HG03469 (cell line): Measurements from ENCODE around the gene PYDC2.
"Not testable (repeated sequence)": the region's sequence is repeated elsewhere in the genome, so short reads cannot be mapped to it uniquely, and the experiment has no call there.

Experiments
- ATAC-seq: cut with Tn5 transposase; IDR thresholded peaks from one replicate; pipeline ENCODE4 v1.9.1; 2021; ENCODE audit warnings: mild to moderate bottlenecking, moderate library complexity, moderate number of reproducible peaks; ENCODE audit not compliant: unreplicated experiment

PYDC2 gene

DNA sequence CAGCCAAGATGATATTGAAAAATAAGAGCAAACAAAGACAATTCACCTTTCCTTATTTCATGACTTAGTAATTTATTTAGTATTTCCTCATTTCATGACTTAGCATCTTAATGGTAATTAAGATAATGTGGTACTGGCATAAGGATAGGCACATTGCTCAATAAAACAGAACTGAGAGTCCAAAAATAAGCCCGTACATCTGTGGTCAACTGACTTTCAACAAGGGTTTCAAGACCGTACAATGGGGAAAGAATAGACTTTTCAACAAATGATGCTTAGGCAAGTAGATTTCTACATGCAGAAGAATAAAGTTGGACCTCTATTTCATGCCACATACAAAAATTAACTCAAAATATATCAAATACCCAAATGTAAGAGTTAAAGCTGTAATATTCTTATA lies 603 bp upstream of the PYDC2 start:
- ATAC-seq = no peak

DNA sequence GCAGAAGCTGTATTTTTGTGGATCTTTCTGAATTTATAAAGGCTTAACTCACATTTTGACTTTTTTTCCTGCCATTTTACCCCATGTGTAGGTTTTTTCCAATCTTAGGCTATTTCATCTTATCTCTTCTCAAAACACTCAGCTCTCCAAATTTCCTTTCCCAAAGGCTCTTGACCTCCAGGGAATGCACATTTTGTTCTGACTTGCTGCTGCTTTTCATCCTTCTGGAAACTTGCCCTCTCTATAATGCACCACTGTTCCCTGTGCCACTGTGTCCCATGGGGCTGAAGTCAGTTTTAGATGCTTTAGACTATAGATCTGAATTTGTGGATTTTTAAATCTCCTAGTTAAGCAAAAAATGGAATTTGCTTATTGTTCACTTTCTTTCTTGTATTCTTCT lies 9.1 kb downstream of the PYDC2 start:
- ATAC-seq = no peak

DNA sequence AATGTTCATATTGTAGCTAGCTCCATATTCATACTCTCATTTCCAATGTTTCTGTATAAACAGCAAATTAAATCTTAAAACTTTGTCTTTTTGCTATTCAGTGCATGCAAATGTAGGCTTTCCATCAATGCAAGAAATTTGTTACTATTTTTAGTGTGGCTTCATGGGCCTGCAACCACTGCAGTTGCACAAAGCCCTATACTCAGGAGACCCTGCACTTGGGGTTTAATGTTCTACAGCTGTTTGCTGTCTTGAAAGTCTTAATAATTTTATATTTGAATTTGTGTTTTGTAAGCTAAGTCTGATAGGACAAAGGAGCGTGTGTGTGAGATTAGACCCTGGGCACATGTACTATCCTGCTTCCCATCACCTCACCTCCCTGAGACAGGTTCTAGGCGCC lies 9.6 kb downstream of the PYDC2 start:
- no peak for ATAC-seq

DNA sequence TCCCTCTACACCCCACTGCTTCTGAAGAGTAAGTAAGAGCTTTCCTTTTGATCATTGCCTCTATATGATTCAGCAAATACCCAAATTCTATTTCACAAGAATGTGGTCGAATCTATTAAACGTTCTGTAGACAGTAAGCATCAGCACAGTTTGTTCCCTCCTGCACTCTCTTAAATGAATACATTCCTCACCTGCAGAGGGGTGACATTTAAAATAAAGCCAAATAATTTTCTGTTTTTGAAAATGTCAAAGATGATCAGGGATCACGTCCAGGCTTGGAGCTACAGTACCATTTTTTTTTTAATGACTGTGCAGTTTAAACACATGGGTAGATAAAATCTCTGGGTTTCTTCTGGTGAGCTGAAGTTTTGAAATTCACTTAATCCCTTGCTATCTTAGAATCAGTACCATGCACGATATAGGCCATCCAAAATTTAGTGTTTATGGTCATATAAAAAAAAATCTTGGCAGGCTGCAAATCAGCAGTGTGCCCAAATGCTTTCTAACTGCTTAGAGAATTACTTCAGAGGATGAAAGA lies 12.8 kb downstream of the PYDC2 start:
- no peak for ATAC-seq

DNA sequence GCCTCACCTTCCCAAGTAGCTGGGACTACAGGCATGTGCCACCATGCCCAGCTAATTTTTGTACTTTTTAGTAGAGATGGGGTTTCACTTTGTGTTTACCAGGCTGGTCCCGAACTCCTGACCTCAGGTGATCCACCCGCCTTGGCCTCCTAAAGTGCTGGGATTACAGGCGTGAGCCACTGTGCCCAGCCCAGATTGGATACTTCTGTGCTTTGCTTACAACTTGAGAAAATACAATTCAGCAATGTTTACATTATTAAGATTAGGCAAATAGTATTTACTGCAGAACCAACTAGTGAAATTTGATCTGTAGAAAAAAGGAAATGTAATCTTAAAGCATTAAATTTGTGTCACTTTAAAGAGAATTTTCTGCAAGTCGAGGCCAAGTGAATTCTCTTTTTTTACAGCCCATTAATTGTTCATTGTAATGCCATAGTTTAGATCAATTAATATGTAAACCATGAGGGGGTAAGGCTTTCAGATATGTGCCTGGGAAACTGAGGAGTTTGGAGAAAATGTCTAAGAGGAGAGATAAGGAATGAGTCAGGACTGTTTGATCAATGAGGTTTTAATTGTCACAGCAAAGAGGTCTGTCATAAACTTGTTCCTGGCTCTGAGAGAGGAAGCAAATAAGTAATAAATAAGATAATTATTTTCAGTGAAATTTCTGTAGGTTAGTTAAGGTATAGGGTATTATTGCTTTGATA lies 15.3 kb downstream of the PYDC2 start:
- no peak for ATAC-seq

DNA sequence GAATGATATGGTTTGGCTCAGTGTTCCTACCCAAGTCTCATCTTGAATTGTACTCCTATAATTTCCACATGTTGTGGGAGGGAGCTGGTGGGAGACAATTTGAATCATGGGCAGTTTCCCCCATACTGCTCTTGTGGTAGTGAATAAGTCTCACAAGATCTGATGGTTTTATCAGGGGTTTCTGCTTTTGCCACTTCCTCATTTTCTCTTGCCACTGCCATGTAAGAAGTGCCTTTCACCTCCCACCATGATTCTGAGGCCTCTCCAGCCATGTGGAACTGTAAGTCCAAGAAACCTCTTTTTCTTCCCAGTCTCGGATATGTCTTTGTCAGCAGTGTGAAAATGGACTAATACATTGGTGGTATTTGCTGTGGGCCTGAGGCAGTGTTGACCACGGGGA lies 23.0 kb downstream of the PYDC2 start:
- ATAC-seq = not testable (repeated sequence)

DNA sequence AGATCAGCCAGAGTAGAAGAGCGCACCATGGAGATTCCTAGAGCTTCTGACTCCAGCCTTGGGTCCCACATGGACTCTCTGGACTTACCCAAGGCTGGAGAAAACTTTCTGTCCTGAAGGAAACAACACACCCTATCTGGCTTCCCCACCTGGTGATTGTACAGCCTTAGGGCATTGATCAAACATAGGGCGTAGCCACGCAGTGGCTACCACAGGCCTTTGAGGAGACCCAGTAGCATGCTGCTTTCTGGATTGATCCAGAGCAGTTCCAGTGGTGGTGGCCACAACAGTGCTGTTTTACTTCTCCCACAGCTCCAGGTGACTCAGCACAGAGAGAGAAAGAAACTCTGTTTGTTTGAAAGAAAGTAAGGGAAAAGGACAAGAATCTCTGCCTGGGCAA lies 23.5 kb downstream of the PYDC2 start:
- ATAC-seq = no peak

DNA sequence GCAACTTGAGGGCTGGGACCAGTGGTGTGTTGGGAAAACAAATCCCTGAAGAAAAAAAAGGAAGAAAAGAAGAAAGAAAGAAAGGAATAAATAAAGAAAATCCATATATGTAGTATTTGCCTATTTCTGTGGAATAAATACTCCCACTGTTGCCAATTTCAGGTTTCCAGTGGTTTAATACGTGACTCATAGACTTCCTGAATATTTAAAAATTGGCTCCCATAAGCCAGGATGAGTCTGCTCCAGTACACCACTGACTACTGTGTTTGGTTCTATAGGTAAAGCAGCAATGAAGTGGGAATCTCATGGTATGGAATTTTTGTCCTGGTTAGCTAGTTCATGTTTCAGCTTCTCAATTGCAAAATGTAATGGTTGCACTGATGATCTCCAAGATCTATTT lies 31.6 kb downstream of the PYDC2 start:
- ATAC-seq = no peak

DNA sequence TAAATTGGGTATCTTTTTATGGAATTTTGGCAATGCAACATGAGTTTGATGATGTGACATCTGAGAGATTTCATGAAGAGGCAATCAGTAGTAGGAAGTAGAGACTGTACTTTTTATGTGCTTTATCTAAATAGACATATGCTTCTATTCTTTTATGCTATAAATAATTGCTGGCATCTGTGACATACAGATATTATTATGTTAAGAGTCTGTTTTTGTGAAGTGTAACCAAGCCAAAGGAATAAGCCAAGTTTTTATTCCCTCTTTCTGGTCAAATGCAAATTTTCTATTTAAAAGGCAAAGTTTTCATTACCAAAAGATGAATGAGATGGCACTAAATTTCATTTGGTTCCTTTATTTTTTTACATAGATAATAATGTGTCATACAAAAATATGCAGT lies 32.4 kb downstream of the PYDC2 start:
- ATAC-seq = no peak

DNA sequence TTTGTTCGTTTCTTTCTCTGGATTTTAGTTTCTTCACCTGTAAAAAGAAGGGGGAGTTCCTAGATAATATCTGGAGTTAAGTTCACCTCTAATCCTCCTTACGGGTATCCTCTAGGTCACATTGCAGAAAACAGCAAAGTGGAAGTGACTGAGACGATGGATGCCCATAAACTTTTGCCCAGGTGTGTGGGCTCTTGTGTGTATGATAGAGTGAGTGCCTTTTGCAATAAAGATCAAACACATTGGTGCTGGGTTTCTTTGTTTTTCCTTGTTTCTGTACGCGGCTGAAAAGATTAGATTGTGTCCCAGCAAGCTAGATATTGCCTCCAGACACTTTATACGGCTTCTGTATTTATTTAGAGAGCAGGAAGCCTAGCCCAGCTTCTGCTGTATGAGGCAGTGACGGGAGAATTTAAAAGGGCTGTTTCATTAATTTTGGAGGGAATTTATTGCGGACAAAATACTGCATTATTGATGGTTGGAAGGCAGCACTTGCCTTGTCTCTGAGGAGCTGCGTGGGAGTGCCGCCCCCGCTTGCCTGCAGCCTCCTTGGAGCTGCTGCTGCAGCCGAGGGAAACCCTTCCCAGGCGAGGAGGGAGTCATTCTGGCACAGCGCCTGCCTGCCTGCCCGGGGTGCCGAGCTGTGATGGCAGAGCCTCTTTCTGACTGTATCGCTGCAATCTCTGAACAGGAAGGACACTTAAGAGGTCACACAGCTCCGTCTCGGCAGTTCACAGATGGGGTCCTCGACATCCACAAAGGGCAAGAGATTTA lies 38.5 kb downstream of the PYDC2 start:
- ATAC-seq = no peak

DNA sequence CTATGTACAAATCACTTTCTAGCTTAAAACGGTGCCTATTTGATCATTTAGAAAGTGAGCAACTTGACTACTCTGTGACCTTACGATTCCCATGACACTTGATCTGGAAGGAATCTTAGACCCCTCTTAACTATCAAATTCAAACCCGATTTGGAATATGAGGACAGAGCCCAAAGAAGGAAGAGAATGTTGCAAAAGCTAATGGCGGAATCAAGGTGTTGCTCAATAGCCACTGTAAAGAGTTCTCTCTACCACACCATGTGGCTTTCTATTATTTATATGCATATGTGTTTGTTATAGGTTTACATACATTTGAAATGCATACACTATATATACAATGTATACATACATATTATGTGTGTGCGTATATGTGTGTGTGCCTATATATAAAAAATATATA lies 39.9 kb downstream of the PYDC2 start:
- no peak for ATAC-seq

DNA sequence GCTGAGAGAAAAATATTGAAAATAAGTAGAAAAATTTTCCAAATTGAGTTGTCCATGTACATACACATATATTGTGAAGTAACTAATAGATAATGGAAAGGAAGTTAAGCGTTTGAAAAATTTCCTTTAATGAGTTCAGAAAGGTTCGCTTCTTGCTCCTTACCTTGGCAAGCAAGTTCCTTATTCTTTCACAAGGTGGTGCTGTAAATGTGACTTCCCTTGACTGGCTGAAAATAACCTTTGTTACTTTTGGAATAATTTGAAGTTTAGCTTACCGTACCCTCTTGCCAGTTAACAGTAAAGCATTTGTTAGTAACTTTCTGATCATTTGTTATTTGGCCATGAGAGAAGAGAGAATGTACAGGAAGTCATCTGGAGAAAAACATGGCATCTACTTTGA lies 41.6 kb downstream of the PYDC2 start:
- no peak for ATAC-seq

DNA sequence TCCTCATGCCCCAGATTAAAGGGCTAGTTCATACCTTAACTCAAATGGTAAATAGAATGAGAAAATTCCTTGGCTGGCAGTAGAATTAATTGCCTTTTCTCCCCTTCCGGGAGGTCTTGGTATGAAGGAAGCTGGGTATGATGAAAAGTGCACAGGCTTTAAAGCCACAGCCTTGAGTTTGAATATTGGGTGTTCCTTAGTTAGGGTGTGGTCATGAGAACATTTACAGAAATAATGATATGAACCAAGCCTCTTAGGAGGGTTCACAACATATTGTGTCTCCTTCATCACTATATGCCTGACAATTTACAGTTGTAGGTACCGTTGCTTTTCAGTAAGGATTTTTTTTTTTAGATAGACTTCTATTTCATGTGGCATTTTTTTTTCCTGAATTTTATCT lies 48.1 kb downstream of the PYDC2 start:
- no peak for ATAC-seq
